SU-DHL-6 (cell line): Measurements from ENCODE around the gene ZMYM4.

Experiments used
- H2AFZ ChIP-seq: fragments of 200-600 bp; sonication (generic); 2 replicates; pipeline ENCODE4 v1.6.1; 2014; ENCODE audit warnings: low read depth, mild to moderate bottlenecking, moderate library complexity, mixed read lengths, antibody characterized with exemption, low read length; ENCODE audit not compliant: severe bottlenecking
- H3F3A ChIP-seq: fragments of 200-600 bp; shearing (Covaris generic); 2 replicates; pipeline ENCODE4 v1.6.0; 2016; ENCODE audit warnings: antibody characterized with exemption, mild to moderate bottlenecking; ENCODE audit not compliant: insufficient read depth
- H3K27ac ChIP-seq: fragments of 200-600 bp; sonication (generic); 2 replicates; pipeline ENCODE4 v1.5.1; 2016; ENCODE audit warnings: low read depth, mild to moderate bottlenecking, low read length, moderate library complexity, mixed read lengths
- H3K27me3 ChIP-seq: fragments of 200-600 bp; sonication (generic), shearing (Covaris generic); 2 replicates; pipeline ENCODE4 v1.6.0; 2014; ENCODE audit warnings: mild to moderate bottlenecking, low read length
- H3K36me3 ChIP-seq: fragments of 200-600 bp; sonication (generic); 2 replicates; pipeline ENCODE4 v1.6.1; 2014; ENCODE audit warnings: mild to moderate bottlenecking, low read length, mixed read lengths
- H3K4me2 ChIP-seq: fragments of 300-600, 200-600 bp; shearing (Covaris generic), sonication (generic); 2 replicates; pipeline ENCODE4 v1.6.0; 2014; ENCODE audit warnings: low read length, low read depth, mild to moderate bottlenecking; ENCODE audit not compliant: poor library complexity, severe bottlenecking
- H3K4me3 ChIP-seq: fragments of 200-600 bp; sonication (generic); 2 replicates; pipeline ENCODE4 v1.5.1; 2014; ENCODE audit warnings: antibody characterized with exemption, low read length, mild to moderate bottlenecking, mixed read lengths; ENCODE audit not compliant: insufficient read depth, poor library complexity, severe bottlenecking
- H3K79me2 ChIP-seq: fragments of 200-600 bp; sonication (generic); 2 replicates; pipeline ENCODE4 v1.6.1; 2014; ENCODE audit warnings: mild to moderate bottlenecking, low read length, moderate library complexity; ENCODE audit not compliant: insufficient read depth
- H3K9ac ChIP-seq: fragments of 200-600 bp; sonication (generic); 2 replicates; pipeline ENCODE4 v1.7.0; 2014; ENCODE audit warnings: mild to moderate bottlenecking, low read length
- H3K9me2 ChIP-seq: fragments of 200-600 bp; sonication (generic); replicated peaks from 2 replicates; pipeline ENCODE4 v1.6.1; 2014; ENCODE audit warnings: low read length; ENCODE audit not compliant: insufficient read depth
- H3K9me3 ChIP-seq: fragments of 200-600 bp; sonication (generic); 2 replicates; pipeline ENCODE4 v1.6.1; 2014; ENCODE audit warnings: low read length, mixed read lengths; ENCODE audit not compliant: insufficient read depth
- H4K20me1 ChIP-seq: fragments of 200-600 bp; sonication (generic); 2 replicates; pipeline ENCODE4 v1.6.1; 2014; ENCODE audit warnings: low read depth, mild to moderate bottlenecking, antibody characterized with exemption, low read length, moderate library complexity, mixed read lengths
- CTCF ChIP-seq: fragments of 200-600 bp; sonication (generic); IDR thresholded peaks from one replicate; pipeline ENCODE4 v1.5.1; 2017; ENCODE audit warnings: antibody characterized with exemption, mild to moderate bottlenecking, low read length, moderate library complexity; ENCODE audit not compliant: insufficient read depth, poor library complexity, severe bottlenecking
- EZH2phosphoT487 ChIP-seq: fragments of 200-600 bp; sonication (generic), shearing (Covaris generic); conservative IDR thresholded peaks from 2 replicates; pipeline ENCODE4 v1.6.1; 2018; ENCODE audit warnings: mild to moderate bottlenecking, antibody characterized with exemption, low read length, moderate library complexity, mixed read lengths

Gene ZMYM4

GRCh38 chr1:35281565-35281964, 13.1 kb downstream of the ZMYM4 start:
- Histone ChIP-seq H3K4me2 (no peak overlapping the region), H3K9me3 (no peaks in the 10 kb centered on the region), H3K27me3 (no peaks in the 10 kb centered on the region), H3K4me3 (no peak overlapping the region), H3K9me2 (no peaks in the 10 kb centered on the region), H3K27ac (no peak overlapping the region), H2AFZ (no peak overlapping the region), H3F3A (no peaks in the 10 kb centered on the region; the same call in 1 of the 2 replicates), H4K20me1 (no peaks in the 10 kb centered on the region), H3K9ac (no peak overlapping the region), H3K79me2 (peaks cover 23% of the 10 kb centered on the region; the same call in 1 of the 2 replicates), H3K36me3 (no peaks in the 10 kb centered on the region)
- TF ChIP-seq EZH2phosphoT487 (no peak), CTCF (no peak)

GRCh38 chr1:35282172-35282571, 13.7 kb downstream of the ZMYM4 start:
- Histone ChIP-seq H3K4me3 (no peak overlapping the region), H3K9me3 (no peaks in the 10 kb centered on the region), H3K27ac (no peak overlapping the region), H4K20me1 (no peaks in the 10 kb centered on the region), H3K27me3 (no peaks in the 10 kb centered on the region), H3K4me2 (no peak overlapping the region), H2AFZ (no peak overlapping the region), H3K9ac (no peak overlapping the region), H3K9me2 (no peaks in the 10 kb centered on the region), H3K36me3 (no peaks in the 10 kb centered on the region), H3F3A (no peaks in the 10 kb centered on the region; the same call in 1 of the 2 replicates), H3K79me2 (peaks cover 19% of the 10 kb centered on the region; the same call in 1 of the 2 replicates)
- TF ChIP-seq CTCF (no peak), EZH2phosphoT487 (no peak)

GRCh38 chr1:35284852-35285251, 16.3 kb downstream of the ZMYM4 start:
- TF ChIP-seq CTCF (no peak), EZH2phosphoT487 (no peak)
- peaks cover 23% of the 10 kb centered on the region for H3K79me2 ChIP-seq

More at GRCh38 chr1:35284852-35285251, 16.3 kb downstream of the ZMYM4 start:
- H3K4me3 ChIP-seq: no peak overlapping the region
- peaks cover 6% of the 10 kb centered on the region; the same call in 1 of the 2 replicates for H4K20me1 ChIP-seq
- H3K9ac ChIP-seq: no peak overlapping the region
- H3K4me2 ChIP-seq: no peak overlapping the region
- no peaks in the 10 kb centered on the region for H3K36me3 ChIP-seq
- H2AFZ ChIP-seq: no peak overlapping the region
- no peaks in the 10 kb centered on the region for H3K9me3 ChIP-seq
- no peaks in the 10 kb centered on the region for H3K9me2 ChIP-seq
- H3F3A ChIP-seq: no peaks in the 10 kb centered on the region; the same call in 1 of the 2 replicates
- no peak overlapping the region for H3K27ac ChIP-seq
- no peaks in the 10 kb centered on the region for H3K27me3 ChIP-seq
